Astrocyte of the spinal cord (primary cell): Measurements from ENCODE around the gene BTBD9.

Experiments used
- DNase-seq: peaks from one replicate; pipeline ENCODE4 v3.0.0; 2011; ENCODE audit warnings: low read depth, low spot score
- H3K4me3 ChIP-seq: 2 replicates; pipeline ENCODE4 v1.5.1; 2011; ENCODE audit warnings: low read depth, mild to moderate bottlenecking, low read length, moderate library complexity
- in situ Hi-C: cut with HindIII; loops from 2 replicates; pipeline ENCODE4 v1.10.0; 2017; ENCODE audit warnings: low sequenced_read_pairs
- TF ChIP-seq, protein P1 (sequence below): IDR thresholded peaks from 2 replicates; pipeline ENCODE4 v1.5.1; 2012; ENCODE audit warnings: low read depth, mild to moderate bottlenecking, low read length, inconsistent platforms

The BTBD9 gene

DNA sequence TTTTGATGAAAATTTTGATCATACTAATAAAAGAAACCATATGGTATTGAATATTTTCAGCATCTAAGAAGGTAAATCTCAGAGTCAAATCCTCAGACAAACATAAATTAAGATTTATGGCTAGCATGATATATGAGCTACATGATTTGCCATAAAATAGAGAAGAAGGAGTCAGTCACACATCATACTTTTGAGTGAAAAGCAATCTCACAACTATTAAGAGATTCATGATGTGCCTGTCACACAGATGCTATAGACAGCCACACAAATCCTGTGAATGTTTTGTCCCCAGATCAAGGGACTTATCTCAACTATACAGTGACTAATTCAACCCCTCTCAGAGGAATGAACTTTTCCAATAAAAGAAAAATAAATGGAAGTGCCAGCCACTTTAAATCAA, 85.7 kb downstream of the BTBD9 start:
- in situ Hi-C loops, result no loop called here
- TF ChIP-seq, protein P1, sequence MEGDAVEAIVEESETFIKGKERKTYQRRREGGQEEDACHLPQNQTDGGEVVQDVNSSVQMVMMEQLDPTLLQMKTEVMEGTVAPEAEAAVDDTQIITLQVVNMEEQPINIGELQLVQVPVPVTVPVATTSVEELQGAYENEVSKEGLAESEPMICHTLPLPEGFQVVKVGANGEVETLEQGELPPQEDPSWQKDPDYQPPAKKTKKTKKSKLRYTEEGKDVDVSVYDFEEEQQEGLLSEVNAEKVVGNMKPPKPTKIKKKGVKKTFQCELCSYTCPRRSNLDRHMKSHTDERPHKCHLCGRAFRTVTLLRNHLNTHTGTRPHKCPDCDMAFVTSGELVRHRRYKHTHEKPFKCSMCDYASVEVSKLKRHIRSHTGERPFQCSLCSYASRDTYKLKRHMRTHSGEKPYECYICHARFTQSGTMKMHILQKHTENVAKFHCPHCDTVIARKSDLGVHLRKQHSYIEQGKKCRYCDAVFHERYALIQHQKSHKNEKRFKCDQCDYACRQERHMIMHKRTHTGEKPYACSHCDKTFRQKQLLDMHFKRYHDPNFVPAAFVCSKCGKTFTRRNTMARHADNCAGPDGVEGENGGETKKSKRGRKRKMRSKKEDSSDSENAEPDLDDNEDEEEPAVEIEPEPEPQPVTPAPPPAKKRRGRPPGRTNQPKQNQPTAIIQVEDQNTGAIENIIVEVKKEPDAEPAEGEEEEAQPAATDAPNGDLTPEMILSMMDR, result no peak
- H3K4me3 ChIP-seq, result no peak overlapping the region
- DNase-seq, result no peak

DNA sequence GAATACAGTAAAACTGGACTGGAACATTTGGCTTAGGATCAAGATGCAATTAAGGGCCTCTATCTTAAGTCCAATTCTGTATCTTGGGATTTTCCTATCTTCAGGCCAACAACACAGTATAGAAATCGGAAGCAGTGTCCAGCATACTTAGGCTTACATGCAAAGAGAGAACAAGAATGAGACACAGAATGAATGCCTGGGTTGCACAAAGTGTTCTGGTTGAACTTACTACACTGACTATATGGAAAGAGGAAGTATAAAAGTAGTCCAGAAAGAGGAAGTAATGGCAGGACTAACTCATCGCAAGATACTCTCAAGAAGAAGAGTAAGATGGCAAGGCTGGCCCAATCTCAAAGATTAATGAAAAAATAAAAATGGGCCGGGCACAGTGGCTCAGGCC, 87.6 kb downstream of the BTBD9 start:
- DNase-seq, result no peak

DNA sequence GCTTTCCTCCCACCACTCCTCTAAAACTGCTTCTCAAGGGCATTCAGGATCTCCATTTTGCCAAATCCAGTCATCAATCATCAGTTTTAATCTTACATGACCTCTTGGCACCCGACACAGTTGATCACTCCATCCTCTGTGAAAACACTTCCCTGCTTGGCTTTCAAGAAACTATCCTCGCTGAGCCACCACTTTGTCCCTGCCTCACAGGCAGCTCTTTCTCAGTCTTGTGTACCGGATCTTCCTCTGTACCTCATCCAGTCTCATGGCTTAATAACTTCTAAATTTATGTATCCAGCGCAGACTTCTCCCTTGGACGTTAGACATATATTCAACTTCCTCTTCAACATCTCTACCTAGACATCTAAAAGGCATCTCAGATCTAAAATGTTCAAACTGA, 89.9 kb downstream of the BTBD9 start:
- TF ChIP-seq, protein P1, result no peak
- no peak for DNase-seq
- in situ Hi-C loops, result no loop called here
- H3K4me3 ChIP-seq, result no peak overlapping the region

More for the DNA sequence above, 87.6 kb downstream of the BTBD9 start:
- TF ChIP-seq, protein P1, result no peak
- no peak overlapping the region for H3K4me3 ChIP-seq
- in situ Hi-C loops, result no loop called here

DNA sequence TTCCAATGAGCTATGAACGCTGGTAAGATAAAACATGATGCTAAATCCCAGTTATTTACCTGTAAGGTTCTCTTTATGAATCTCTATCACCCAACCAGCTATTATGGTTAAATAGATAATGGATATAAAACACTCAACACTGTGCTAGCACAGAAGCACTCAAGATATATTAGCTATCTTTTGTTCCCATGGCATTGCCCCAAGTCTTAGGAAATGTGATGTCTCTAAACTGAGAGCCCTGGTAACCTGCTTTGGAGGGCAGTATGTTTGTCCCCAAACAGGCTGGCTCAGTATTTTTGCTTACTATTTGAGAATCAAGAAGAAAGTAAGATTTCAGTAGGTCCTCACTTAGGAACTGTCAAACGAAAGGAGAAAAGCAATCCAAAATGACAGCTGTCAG, 90.5 kb downstream of the BTBD9 start:
- TF ChIP-seq, protein P1, result no peak
- DNase-seq, result no peak
- in situ Hi-C loops, result no loop called here
- H3K4me3 ChIP-seq, result no peak overlapping the region

DNA sequence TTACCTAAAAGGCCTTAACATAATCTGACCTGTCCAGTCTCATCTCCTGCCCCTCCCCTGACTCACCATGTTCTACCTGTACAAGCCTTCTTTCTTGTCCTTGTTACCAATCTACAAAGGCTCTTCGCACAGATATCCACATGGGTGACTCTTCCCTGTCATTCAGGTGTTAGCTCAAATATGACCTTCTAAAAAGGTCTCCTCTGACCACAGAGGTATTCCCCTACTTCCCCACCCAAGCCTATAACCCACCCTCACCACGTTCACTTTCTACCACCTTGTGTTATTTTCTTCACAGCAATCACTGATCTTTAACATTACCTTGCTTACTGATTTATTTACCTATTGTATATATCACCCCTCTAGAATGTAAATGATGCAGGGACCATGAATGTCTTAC, 96.7 kb downstream of the BTBD9 start:
- TF ChIP-seq, protein P1, result no peak
- in situ Hi-C loops, result no loop called here
- no peak overlapping the region for H3K4me3 ChIP-seq
- DNase-seq, result no peak

DNA sequence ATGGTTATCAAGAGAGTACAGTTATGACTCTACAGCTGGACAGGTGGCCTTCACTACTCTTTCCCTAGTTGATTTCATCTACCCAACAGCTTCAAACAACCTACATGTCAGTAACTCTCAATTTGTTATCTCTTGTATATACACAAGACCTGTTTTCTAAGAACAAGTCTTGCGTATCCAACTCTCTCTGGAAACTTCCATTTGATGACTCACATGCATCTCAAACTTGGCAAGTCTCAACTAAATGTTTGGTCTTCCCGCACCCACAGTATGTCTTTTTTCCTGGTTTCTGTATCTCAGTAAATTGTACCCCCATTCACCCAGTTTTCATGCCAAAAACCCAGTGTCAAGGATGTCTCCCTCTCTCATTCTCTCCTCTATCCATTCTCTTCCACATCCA, 97.7 kb downstream of the BTBD9 start:
- TF ChIP-seq, protein P1, result no peak

DNA sequence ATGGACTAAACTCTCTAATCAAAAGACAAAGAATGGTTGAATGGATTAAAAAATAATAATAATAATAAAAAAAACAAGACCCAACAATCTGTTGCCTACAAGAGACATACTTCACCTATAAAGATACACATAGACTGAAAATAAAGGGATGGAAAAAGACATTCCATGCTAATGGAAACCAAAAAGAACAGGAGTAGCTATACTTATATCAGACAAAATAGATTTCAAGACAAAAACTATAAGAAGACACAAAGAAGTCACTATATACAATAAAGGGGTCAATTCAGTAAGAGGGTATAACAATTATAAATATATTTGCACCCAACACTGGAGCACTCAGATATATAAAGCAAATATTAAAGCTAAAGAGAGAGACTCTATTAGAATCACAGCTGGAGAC, 106.7 kb downstream of the BTBD9 start:
- H3K4me3 ChIP-seq, result no peak overlapping the region
- TF ChIP-seq, protein P1, result no peak
- in situ Hi-C loops, result no loop called here
- DNase-seq, result no peak

More for the DNA sequence above, 97.7 kb downstream of the BTBD9 start:
- H3K4me3 ChIP-seq, result no peak overlapping the region
- in situ Hi-C loops, result no loop called here
- peak; percentile 27 for DNase-seq
